D341Med (cell line): ENCODE results near the gene LIMA1.
A peak's percentile ranks its signal among the peaks of the same experiment; 100 is the strongest.
"Not testable (repeated sequence)": the region's sequence is repeated elsewhere in the genome, so short reads cannot be mapped to it uniquely, and the experiment has no call there.

ENCODE experiments used
- DNase-seq: peaks from one replicate; pipeline ENCODE4 v3.0.0; 2012; ENCODE audit warnings: low spot score

LIMA1 gene

GRCh38 chr12:50186681-50187080 lies 96.6 kb downstream of the LIMA1 start:
- DNase-seq = no peak

- no peak for DNase-seq
Observed at GRCh38 chr12:50185970-50186663, 97.2 kb downstream of the LIMA1 start.

- no peak for DNase-seq
Observed at GRCh38 chr12:50185301-50185895, 97.9 kb downstream of the LIMA1 start.

GRCh38 chr12:50184261-50184660 lies 99.1 kb downstream of the LIMA1 start:
- no peak for DNase-seq

GRCh38 chr12:50182461-50182860 lies 100.9 kb downstream of the LIMA1 start:
- no peak for DNase-seq

- no peak for DNase-seq
Observed at GRCh38 chr12:50181691-50182090, 101.6 kb downstream of the LIMA1 start.

GRCh38 chr12:50175716-50176026 lies 107.6 kb downstream of the LIMA1 start:
- DNase-seq = no peak

GRCh38 chr12:50174971-50175715 lies 108.2 kb downstream of the LIMA1 start:
- DNase-seq = peak; percentile 45

GRCh38 chr12:50167049-50167828 lies 116.1 kb downstream of the LIMA1 start, which contains the start of gene CERS5:
TSS of gene CERS5 (minus strand) at chr12:50167369. CDS start at chr12:50167297, 72 bp downstream.
- peak; percentile 99 for DNase-seq

- no peak for DNase-seq
Observed at GRCh38 chr12:50166799-50167048, 116.6 kb downstream of the LIMA1 start.

- DNase-seq = no peak
Observed at GRCh38 chr12:50164963-50165362, 118.4 kb downstream of the LIMA1 start.

- DNase-seq = no peak
Observed at GRCh38 chr12:50162230-50162629, 121.1 kb downstream of the LIMA1 start.

GRCh38 chr12:50160643-50161042 lies 122.7 kb downstream of the LIMA1 start:
- no peak for DNase-seq

GRCh38 chr12:50157259-50157658 lies 126.1 kb downstream of the LIMA1 start:
- no peak for DNase-seq

- no peak for DNase-seq
Observed at GRCh38 chr12:50156641-50157040, 126.7 kb downstream of the LIMA1 start.

- not testable (repeated sequence) for DNase-seq
Observed at GRCh38 chr12:50154947-50155346, 128.4 kb downstream of the LIMA1 start.

GRCh38 chr12:50151047-50151687 lies 132.2 kb downstream of the LIMA1 start:
- DNase-seq = no peak

GRCh38 chr12:50149311-50149710 lies 134.0 kb downstream of the LIMA1 start:
- no peak for DNase-seq

GRCh38 chr12:50148011-50148410 lies 135.3 kb downstream of the LIMA1 start:
- not testable (repeated sequence) for DNase-seq

GRCh38 chr12:50147281-50147680 lies 136.0 kb downstream of the LIMA1 start:
- DNase-seq = no peak

- no peak for DNase-seq
Observed at GRCh38 chr12:50145439-50145838, 137.9 kb downstream of the LIMA1 start.

GRCh38 chr12:50142993-50143392 lies 140.3 kb downstream of the LIMA1 start:
- no peak for DNase-seq
